IMR-90 (cell line): ENCODE results near the gene TNIP2. TPM values are rescaled to one million over a fixed set of nuclear protein-coding genes. Genes with fewer than 3 reads are reported as not detected.

Experiments used
- ATAC-seq: fragments of 200-7000 bp; cut with Tn5 transposase; 2 replicates; pipeline ENCODE4 v1.9.1; 2020; ENCODE audit warnings: low read depth, mild to moderate bottlenecking, moderate library complexity
- BruUV-seq: library from RNA; stranded (reverse); fragments of 400-500 nt; replicated peaks from 2 replicates; lab custom pipeline; 2021; lab: Mats Ljungman, UMichigan
- CTCF ChIA-PET: fragments of 300-600 bp; formaldehyde crosslinking; extraction: SDS; loops from one replicate; lab custom pipeline; 2021; ENCODE audit warnings: antibody characterized with exemption; lab: Yijun Ruan, JAX
- POLR2A ChIA-PET: fragments of 300-600 bp; sonication (Branson Sonifier 250); formaldehyde crosslinking; loops from one replicate; lab custom pipeline; 2022; ENCODE audit warnings: antibody characterized with exemption; ENCODE audit not compliant: unreplicated experiment; lab: Charles Lee
- DNase-seq: peaks from one replicate; pipeline ENCODE4 v3.0.0; 2013
- H2AFZ ChIP-seq: replicated peaks from 2 replicates; pipeline ENCODE3; 2013; ENCODE audit warnings: low read length, mild to moderate bottlenecking; ENCODE audit not compliant: poor library complexity
- H2AK5ac ChIP-seq: 2 replicates; pipeline ENCODE4 v1.6.1; 2013; ENCODE audit warnings: low read depth, low read length, inconsistent platforms
- H2AK9ac ChIP-seq: replicated peaks from 2 replicates; pipeline ENCODE3; 2013; ENCODE audit warnings: mild to moderate bottlenecking, low read depth, low read length, moderate library complexity; ENCODE audit not compliant: poor library complexity
- H2BK120ac ChIP-seq: 2 replicates; pipeline ENCODE4 v1.6.1; 2013; ENCODE audit warnings: low read depth, low read length, inconsistent platforms
- H2BK15ac ChIP-seq: 3 replicates; pipeline ENCODE4 v1.6.1; 2013; ENCODE audit warnings: low read depth, low read length, inconsistent platforms
- H2BK20ac ChIP-seq: 2 replicates; pipeline ENCODE4 v1.6.1; 2013; ENCODE audit warnings: low read depth, mild to moderate bottlenecking, inconsistent platforms, low read length, moderate library complexity
- H2BK5ac ChIP-seq: 2 replicates; pipeline ENCODE4 v1.6.1; 2013; ENCODE audit warnings: mild to moderate bottlenecking, low read depth, low read length, inconsistent platforms; ENCODE audit not compliant: poor library complexity, severe bottlenecking
- H3K14ac ChIP-seq: replicated peaks from 2 replicates; pipeline ENCODE4 v1.6.1; 2013; ENCODE audit warnings: low read depth, low read length, inconsistent platforms
- H3K18ac ChIP-seq: 2 replicates; pipeline ENCODE4 v1.6.1; 2013; ENCODE audit warnings: low read depth, low read length, control low read depth
- H3K23ac ChIP-seq: 2 replicates; pipeline ENCODE4 v1.6.1; 2013; ENCODE audit warnings: low read depth, low read length, inconsistent platforms
- H3K27ac ChIP-seq: 2 replicates; pipeline ENCODE4 v1.5.1; 2013; ENCODE audit warnings: mild to moderate bottlenecking, control low read depth, low read length; ENCODE audit not compliant: insufficient read depth
- H3K27me3 ChIP-seq: 2 replicates; pipeline ENCODE4 v1.6.1; 2013; ENCODE audit warnings: low read length; ENCODE audit not compliant: control insufficient read depth, insufficient read depth
- H3K36me3 ChIP-seq: 2 replicates; pipeline ENCODE4 v1.6.1; 2013; ENCODE audit warnings: low read length, mixed read lengths; ENCODE audit not compliant: control insufficient read depth, insufficient read depth
- H3K4ac ChIP-seq: 2 replicates; pipeline ENCODE4 v1.6.1; 2013; ENCODE audit warnings: low read depth, low read length, inconsistent platforms
- H3K4me1 ChIP-seq: 2 replicates; pipeline ENCODE4 v1.6.1; 2013; ENCODE audit warnings: low read length, mixed read lengths; ENCODE audit not compliant: control insufficient read depth, insufficient read depth
- H3K4me2 ChIP-seq: 2 replicates; pipeline ENCODE4 v1.6.1; 2013; ENCODE audit warnings: low read depth, mild to moderate bottlenecking, control low read depth, low read length, moderate library complexity
- H3K4me3 ChIP-seq: 2 replicates; pipeline ENCODE4 v1.5.1; 2013; ENCODE audit warnings: low read depth, mild to moderate bottlenecking, control low read depth, low read length, moderate library complexity; ENCODE audit not compliant: insufficient read depth
- H3K56ac ChIP-seq: 2 replicates; pipeline ENCODE4 v1.6.1; 2013; ENCODE audit warnings: low read length, inconsistent platforms; ENCODE audit not compliant: insufficient read depth; ENCODE audit errors: extremely low read depth
- H3K79me1 ChIP-seq, 2 experiments: 2 replicates each; pipeline ENCODE4 v1.6.1; 2013; ENCODE audit warnings: low read length in 2 of 2, inconsistent platforms in 1 of 2, low read depth in 1 of 2
- H3K9ac ChIP-seq: 2 replicates; pipeline ENCODE4 v1.6.1; 2013; ENCODE audit warnings: low read depth, low read length, control low read depth
- H3K9me1 ChIP-seq: 2 replicates; pipeline ENCODE4 v1.6.1; 2013; ENCODE audit warnings: low read length, inconsistent platforms; ENCODE audit not compliant: insufficient read depth
- H3K9me3 ChIP-seq: 2 replicates; pipeline ENCODE4 v1.6.1; 2013; ENCODE audit warnings: low read length; ENCODE audit not compliant: control insufficient read depth, insufficient read depth
- H4K20me1 ChIP-seq: 2 replicates; pipeline ENCODE4 v1.6.1; 2013; ENCODE audit warnings: low read length, inconsistent platforms; ENCODE audit not compliant: insufficient read depth
- H4K5ac ChIP-seq: 2 replicates; pipeline ENCODE4 v1.6.1; 2013; ENCODE audit warnings: mild to moderate bottlenecking, low read depth, low read length, control low read depth
- H4K8ac ChIP-seq, 2 experiments: 2 replicates each; pipeline ENCODE4 v1.6.1; 2013; ENCODE audit warnings: low read depth in 2 of 2, low read length in 2 of 2, control low read depth in 1 of 2, inconsistent platforms in 1 of 2
- H4K91ac ChIP-seq: 2 replicates; pipeline ENCODE4 v1.6.1; 2013; ENCODE audit warnings: low read depth, low read length, inconsistent platforms; ENCODE audit not compliant: insufficient read depth
- BHLHE40 ChIP-seq: fragments of 150-350 bp; IDR thresholded peaks from 2 replicates; pipeline ENCODE4 v1.6.1; 2016; ENCODE audit warnings: mild to moderate bottlenecking, low read depth, low read length
- CEBPB ChIP-seq: IDR thresholded peaks from 2 replicates; pipeline ENCODE4 v1.6.1; 2012; ENCODE audit warnings: low read depth, low read length, improper control_type of control experiment
- CHD1 ChIP-seq: IDR thresholded peaks from 2 replicates; pipeline ENCODE4 v1.6.1; 2012; ENCODE audit warnings: low read depth, low read length, improper control_type of control experiment
- CTCF ChIP-seq: conservative IDR thresholded peaks from 2 replicates; pipeline ENCODE4 v1.5.1; 2012; ENCODE audit warnings: mild to moderate bottlenecking, low read depth, low read length, improper control_type of control experiment
- FOS ChIP-seq: fragments of 150-350 bp; IDR thresholded peaks from 2 replicates; pipeline ENCODE4 v1.6.1; 2016; ENCODE audit warnings: low read depth, low read length
- MAFK ChIP-seq: IDR thresholded peaks from 2 replicates; pipeline ENCODE4 v1.6.1; 2012; ENCODE audit warnings: low read depth, low read length, improper control_type of control experiment
- MAZ ChIP-seq: IDR thresholded peaks from 2 replicates; pipeline ENCODE4 v1.6.1; 2012; ENCODE audit warnings: low read depth, mild to moderate bottlenecking, low read length, improper control_type of control experiment, moderate library complexity, borderline replicate concordance
- NFE2L2 ChIP-seq: fragments of 150-350 bp; IDR thresholded peaks from 2 replicates; pipeline ENCODE4 v1.6.1; 2016; ENCODE audit warnings: low read depth, mild to moderate bottlenecking, low read length
- POLR2A ChIP-seq: IDR thresholded peaks from 2 replicates; pipeline ENCODE4 v1.6.1; 2012; ENCODE audit warnings: mild to moderate bottlenecking, low read depth, low read length
- RAD21 ChIP-seq: IDR thresholded peaks from 2 replicates; pipeline ENCODE4 v1.6.1; 2012; ENCODE audit warnings: low read length, improper control_type of control experiment
- RCOR1 ChIP-seq: IDR thresholded peaks from 2 replicates; pipeline ENCODE4 v1.6.1; 2012; ENCODE audit warnings: mild to moderate bottlenecking, low read length, improper control_type of control experiment; ENCODE audit not compliant: insufficient replicate concordance
- RFX5 ChIP-seq: IDR thresholded peaks from 2 replicates; pipeline ENCODE4 v1.8.0; 2012; ENCODE audit warnings: low read depth, mild to moderate bottlenecking, low read length, moderate library complexity
- SMC3 ChIP-seq: fragments of 150-350 bp; IDR thresholded peaks from 2 replicates; pipeline ENCODE4 v1.6.1; 2016; ENCODE audit warnings: low read depth, mild to moderate bottlenecking, antibody characterized with exemption, low read length, moderate library complexity
- USF2 ChIP-seq: fragments of 150-350 bp; IDR thresholded peaks from 2 replicates; pipeline ENCODE4 v1.6.1; 2017; ENCODE audit warnings: mild to moderate bottlenecking, antibody characterized with exemption, low read length, low read depth
- WGBS, 2 experiments: methylation state at CpG; one replicate each; pipeline versions ENCODE4 v1.1.5 to v1.1.7; 2013; ENCODE audit warnings: missing lambda C conversion rate in 2 of 2; ENCODE audit not compliant: insufficient read length in 1 of 2; ENCODE audit errors: extremely low coverage in 2 of 2; 5-methylcytosine and 5-hydroxymethylcytosine counted together
- dilution Hi-C: fragments of 300-500 bp; cut with HindIII; formaldehyde crosslinking; loops from one replicate; pipeline ENCODE4 v1.14.3; 2018; ENCODE audit warnings: low sequenced_read_pairs; ENCODE audit not compliant: unreplicated experiment
- in situ Hi-C: fragments of 300-500 bp; cut with MboI; formaldehyde crosslinking; loops from 3 replicates; pipeline ENCODE4 v1.14.3; 2019; ENCODE audit warnings: low sequenced_read_pairs, inconsistent platforms, mixed read lengths
- intact Hi-C: fragments of 100-400 bp; cut with micrococcal nuclease; formaldehyde crosslinking; loops from 2 replicates; pipeline ENCODE4 v1.10.0; 2022
- polyA plus RNA-seq, 3 experiments: library from polyadenylated mRNA; depleted of rRNA; stranded (reverse); fragments of >200 nt; gene quantifications; 2 replicates each; pipeline ENCODE4 v1.2.3, GENCODE V29; 2012; ENCODE audit warnings: low replicate concordance in 1 of 3
- total RNA-seq: library from RNA; depleted of rRNA; stranded (reverse); fragments of >200 nt; gene quantifications from 2 replicates; pipeline ENCODE4 v1.2.3, GENCODE V29; 2012

TNIP2 gene
- total and polyA plus RNA-seq, 2 of the 4 experiments (the other 2 are of a cell fraction) = 33.3 to 38.5 TPM

GRCh38 chr4:2729533-2729875 lies 26.6 kb downstream of the TNIP2 start:
- H3K36me3 ChIP-seq = peaks cover 37% of the 10 kb centered on the region
- no peaks in the 10 kb centered on the region; the same call in 1 of the 2 replicates for H4K20me1 ChIP-seq
- H3K27me3 ChIP-seq = no peaks in the 10 kb centered on the region
- in situ Hi-C loops (no loop called here), intact Hi-C loops (no loop called here), dilution Hi-C loops (no loop called here)
- H4K8ac ChIP-seq = no peak overlapping the region
- no peak overlapping the region for H3K4me3 ChIP-seq
- H3K4ac ChIP-seq = no peak overlapping the region
- H2BK5ac ChIP-seq = no peak overlapping the region
- H3K14ac ChIP-seq = no peak overlapping the region
- H2BK120ac ChIP-seq = no peak overlapping the region
- H2AK5ac ChIP-seq = no peak overlapping the region
- ATAC-seq (no peak), DNase-seq (no peak)
- no peak overlapping the region for H2AFZ ChIP-seq
- H3K9me1 ChIP-seq = 0 out of 2 replicates have a peak, but pooled peaks cover 5% of the 10 kb centered on the region
- ChIA-PET POLR2A (no interaction called here), CTCF (no interaction called here)
- H2AK9ac ChIP-seq = no peak overlapping the region
- peaks cover 3 to 6% of the 10 kb centered on the region in 2 experiments; a peak in 3 of 4 replicates for H3K79me1 ChIP-seq
- no peak overlapping the region for H2BK15ac ChIP-seq
- no peaks in the 10 kb centered on the region for H3K4me1 ChIP-seq
- H4K5ac ChIP-seq = no peak overlapping the region
- H3K18ac ChIP-seq = no peak overlapping the region
- H2BK20ac ChIP-seq = no peak overlapping the region
- H3K9me3 ChIP-seq = no peaks in the 10 kb centered on the region
- H3K4me2 ChIP-seq = no peak overlapping the region
- 100% methylated on average over 4 of the region's 9 CpGs; no CpG with 5 or more reads in 1 of the 2 experiments for WGBS, 2 experiments
- no peak overlapping the region for H4K91ac ChIP-seq
- no peak overlapping the region for H3K23ac ChIP-seq
- no peak overlapping the region for H3K56ac ChIP-seq
- no peak overlapping the region for H3K9ac ChIP-seq
- H3K27ac ChIP-seq = no peak overlapping the region
- BruUV-seq = no TSS peak
- TF ChIP-seq POLR2A (no peak), CEBPB (no peak), CHD1 (no peak), SMC3 (no peak), MAFK (no peak), USF2 (no peak), CTCF (no peak), FOS (no peak), RAD21 (no peak), RCOR1 (no peak), RFX5 (no peak), NFE2L2 (no peak), MAZ (no peak), BHLHE40 (no peak)
